ENCODE data around the gene SSH2.

GRCh38 chr17:29977836-29978235, 47.8 kb upstream of the SSH2 start:
- no peak for TF ChIP-seq CTCF (IDR thresholded peaks at IDR 0.05)
- no peak for TF ChIP-seq POLR2A (IDR thresholded peaks at IDR 0.05)

All from thyroid gland (tissue), 4 donors.